Measurements from ENCODE around the gene SLC7A7. TPM values are rescaled to one million over a fixed set of nuclear protein-coding genes. Genes with fewer than 3 reads are reported as not detected.
"Not testable (repeated sequence)": the region's sequence is repeated elsewhere in the genome, so short reads cannot be mapped to it uniquely, and the experiment has no call there.

The SLC7A7 gene
- polyA plus RNA-seq, 1 donor from 2014 or later = not detected

- H3K27ac ChIP-seq (ENCODE audit: low read length) = no peak overlapping the region
- H3K4me3 ChIP-seq (ENCODE audit: low read length) = no peak overlapping the region
- H3K4me2 ChIP-seq (ENCODE audit: low read length) = no peak overlapping the region
- H3K27me3 ChIP-seq (ENCODE audit: insufficient read depth, low read depth, low read length) = no peaks in the 10 kb centered on the region
- H3K79me2 ChIP-seq (replicated peaks; ENCODE audit: insufficient read depth, low read length) = no peaks in the 10 kb centered on the region
- no peak overlapping the region for H3K9ac ChIP-seq (ENCODE audit: low read length)
- no peaks in the 10 kb centered on the region for H3F3A ChIP-seq (ENCODE audit: insufficient read depth, low read length, poor library complexity, severe bottlenecking)
- H4K20me1 ChIP-seq (ENCODE audit: insufficient read depth) = no peaks in the 10 kb centered on the region
- TF ChIP-seq TAF1 (IDR thresholded peaks at IDR 0.05; ENCODE audit: low read depth) = no peak
- TF ChIP-seq MXI1 (conservative IDR thresholded peaks at IDR 0.05; ENCODE audit: poor library complexity, severe bottlenecking) = no peak
- TF ChIP-seq, protein P1, sequence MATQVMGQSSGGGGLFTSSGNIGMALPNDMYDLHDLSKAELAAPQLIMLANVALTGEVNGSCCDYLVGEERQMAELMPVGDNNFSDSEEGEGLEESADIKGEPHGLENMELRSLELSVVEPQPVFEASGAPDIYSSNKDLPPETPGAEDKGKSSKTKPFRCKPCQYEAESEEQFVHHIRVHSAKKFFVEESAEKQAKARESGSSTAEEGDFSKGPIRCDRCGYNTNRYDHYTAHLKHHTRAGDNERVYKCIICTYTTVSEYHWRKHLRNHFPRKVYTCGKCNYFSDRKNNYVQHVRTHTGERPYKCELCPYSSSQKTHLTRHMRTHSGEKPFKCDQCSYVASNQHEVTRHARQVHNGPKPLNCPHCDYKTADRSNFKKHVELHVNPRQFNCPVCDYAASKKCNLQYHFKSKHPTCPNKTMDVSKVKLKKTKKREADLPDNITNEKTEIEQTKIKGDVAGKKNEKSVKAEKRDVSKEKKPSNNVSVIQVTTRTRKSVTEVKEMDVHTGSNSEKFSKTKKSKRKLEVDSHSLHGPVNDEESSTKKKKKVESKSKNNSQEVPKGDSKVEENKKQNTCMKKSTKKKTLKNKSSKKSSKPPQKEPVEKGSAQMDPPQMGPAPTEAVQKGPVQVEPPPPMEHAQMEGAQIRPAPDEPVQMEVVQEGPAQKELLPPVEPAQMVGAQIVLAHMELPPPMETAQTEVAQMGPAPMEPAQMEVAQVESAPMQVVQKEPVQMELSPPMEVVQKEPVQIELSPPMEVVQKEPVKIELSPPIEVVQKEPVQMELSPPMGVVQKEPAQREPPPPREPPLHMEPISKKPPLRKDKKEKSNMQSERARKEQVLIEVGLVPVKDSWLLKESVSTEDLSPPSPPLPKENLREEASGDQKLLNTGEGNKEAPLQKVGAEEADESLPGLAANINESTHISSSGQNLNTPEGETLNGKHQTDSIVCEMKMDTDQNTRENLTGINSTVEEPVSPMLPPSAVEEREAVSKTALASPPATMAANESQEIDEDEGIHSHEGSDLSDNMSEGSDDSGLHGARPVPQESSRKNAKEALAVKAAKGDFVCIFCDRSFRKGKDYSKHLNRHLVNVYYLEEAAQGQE (IDR thresholded peaks at IDR 0.05; ENCODE audit: borderline replicate concordance) = no peak
- H3K36me3 ChIP-seq (ENCODE audit: insufficient read depth, low read length) = no peaks in the 10 kb centered on the region
- H2AFZ ChIP-seq (ENCODE audit: low read depth, low read length) = no peak overlapping the region
- H3K9me3 ChIP-seq (ENCODE audit: low read length) = no peaks in the 10 kb centered on the region
- H3K9me2 ChIP-seq (ENCODE audit: insufficient read depth, low read length) = no peaks in the 10 kb centered on the region
These were observed 46.4 kb upstream of the SLC7A7 start for GRCh38 chr14:22861651-22862050.

- not testable (repeated sequence) for H4K20me1 ChIP-seq (ENCODE audit: insufficient read depth); H2AFZ ChIP-seq (ENCODE audit: low read depth, low read length); H3K79me2 ChIP-seq (replicated peaks; ENCODE audit: insufficient read depth, low read length); H3K9me2 ChIP-seq (ENCODE audit: insufficient read depth, low read length); H3K27ac ChIP-seq (ENCODE audit: low read length); H3K4me2 ChIP-seq (ENCODE audit: low read length); H3K9me3 ChIP-seq (ENCODE audit: low read length); H3K36me3 ChIP-seq (ENCODE audit: insufficient read depth, low read length); H3K9ac ChIP-seq (ENCODE audit: low read length); H3F3A ChIP-seq (ENCODE audit: insufficient read depth, low read length, poor library complexity, severe bottlenecking); H3K27me3 ChIP-seq (ENCODE audit: insufficient read depth, low read depth, low read length); H3K4me3 ChIP-seq (ENCODE audit: low read length)
These were observed 45.1 kb upstream of the SLC7A7 start for GRCh38 chr14:22860377-22860776.

DNA sequence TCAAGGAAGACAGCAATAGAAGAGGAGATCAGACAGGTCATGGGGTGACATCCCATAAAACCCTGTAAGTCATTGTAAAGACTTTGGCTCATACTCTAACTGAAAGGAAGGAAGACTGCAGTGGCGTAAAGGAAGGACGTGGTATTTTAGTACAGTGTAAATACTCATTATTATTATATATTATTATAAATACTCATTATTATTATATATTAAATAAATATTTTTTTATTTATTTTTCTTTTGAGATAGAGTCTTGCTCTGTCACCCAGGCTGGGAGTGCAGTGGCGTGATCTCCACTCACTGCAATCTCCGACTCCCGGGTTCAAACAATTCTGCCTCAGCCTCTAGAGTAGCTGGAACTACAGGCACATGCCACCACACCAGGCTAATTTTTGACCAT is 41.2 kb upstream of the SLC7A7 start:
- Histone ChIP-seq H3K27ac (ENCODE audit: low read length) (no peak overlapping the region), H3K79me2 (replicated peaks; ENCODE audit: insufficient read depth, low read length) (no peaks in the 10 kb centered on the region), H3K36me3 (ENCODE audit: insufficient read depth, low read length) (no peaks in the 10 kb centered on the region), H2AFZ (ENCODE audit: low read depth, low read length) (no peak overlapping the region), H3K9ac (ENCODE audit: low read length) (no peak overlapping the region), H3F3A (ENCODE audit: insufficient read depth, low read length, poor library complexity, severe bottlenecking) (no peaks in the 10 kb centered on the region), H3K4me3 (ENCODE audit: low read length) (no peak overlapping the region), H4K20me1 (ENCODE audit: insufficient read depth) (no peaks in the 10 kb centered on the region), H3K4me2 (ENCODE audit: low read length) (no peak overlapping the region), H3K9me3 (ENCODE audit: low read length) (no peaks in the 10 kb centered on the region), H3K27me3 (ENCODE audit: insufficient read depth, low read depth, low read length) (no peaks in the 10 kb centered on the region), H3K9me2 (ENCODE audit: insufficient read depth, low read length) (no peaks in the 10 kb centered on the region)
- no peak for TF ChIP-seq POLR2AphosphoS5 (IDR thresholded peaks at IDR 0.05)
- no peak for TF ChIP-seq SMC3 (conservative IDR thresholded peaks at IDR 0.05; ENCODE audit: poor library complexity)
- TF ChIP-seq MXI1 (conservative IDR thresholded peaks at IDR 0.05; ENCODE audit: poor library complexity, severe bottlenecking) = no peak
- TF ChIP-seq EP300 (conservative IDR thresholded peaks at IDR 0.05; ENCODE audit: poor library complexity, severe bottlenecking) = no peak
- no peak for TF ChIP-seq RAD21 (conservative IDR thresholded peaks at IDR 0.05)
- no peak for TF ChIP-seq CTCF (IDR thresholded peaks at IDR 0.05; ENCODE audit: poor library complexity, severe bottlenecking)
- TF ChIP-seq, protein P1 (IDR thresholded peaks at IDR 0.05; ENCODE audit: borderline replicate concordance) = no peak
- TF ChIP-seq TAF1 (IDR thresholded peaks at IDR 0.05; ENCODE audit: low read depth) = no peak
- TF ChIP-seq EZH2 (IDR thresholded peaks at IDR 0.05; ENCODE audit: borderline replicate concordance, insufficient read depth, low read length, poor library complexity, severe bottlenecking) = no peak

Data from neural cell (in vitro differentiated cells).